ENCODE results near the gene PM20D2.

Gene PM20D2

GRCh38 chr6:89204096-89204495 lies 58.2 kb downstream of the PM20D2 start:
- no peak for DNase-seq (ENCODE audit: low spot score)

- DNase-seq (ENCODE audit: low spot score): no peak
Observed at GRCh38 chr6:89205819-89206218, 60.0 kb downstream of the PM20D2 start.

- no peak for DNase-seq (ENCODE audit: low spot score)
Observed at GRCh38 chr6:89208551-89208950, 62.7 kb downstream of the PM20D2 start.

GRCh38 chr6:89209457-89209856 lies 63.6 kb downstream of the PM20D2 start:
- DNase-seq (ENCODE audit: low spot score): no peak

GRCh38 chr6:89212472-89212871 lies 66.6 kb downstream of the PM20D2 start:
- no peak for DNase-seq (ENCODE audit: low spot score)

GRCh38 chr6:89214197-89214596 lies 68.3 kb downstream of the PM20D2 start:
- no peak for DNase-seq (ENCODE audit: low spot score)
